K562 (cell line): ENCODE results near the gene POLR1A. TPM values are rescaled to one million over a fixed set of nuclear protein-coding genes. Genes with fewer than 3 reads are reported as not detected.

ENCODE experiments used
- E2F1 ChIP-seq: sonication (generic); formaldehyde crosslinking; IDR thresholded peaks from 2 replicates; pipeline ENCODE4 v1.8.1; 2023; ENCODE audit warnings: mild to moderate bottlenecking, missing genetic modification reagents, moderate library complexity
- polyA plus RNA-seq, 8 experiments: library from polyadenylated mRNA; depleted of rRNA in 4 of 8; stranded (reverse) in 5 of 8; unstranded in 3 of 8; fragments of >200 nt; fragmentation: Nextera tagmentation in 2 of 8; fragmentation: Illumina TruSeq in 1 of 8; extraction: Ambion mirVana in 2 of 8; extraction: Trizol in 1 of 8; gene quantifications; 2 replicates each; pipeline versions ENCODE4 v1.2.1 to v1.2.3, GENCODE V29; 2011 to 2014; ENCODE audit warnings: inconsistent platforms in 1 of 8, missing spikeins in 1 of 8
- total RNA-seq, 7 experiments: library from RNA; depleted of rRNA in 6 of 7; stranded (reverse); fragments of >200 nt in 6 of 7; fragmentation: Illumina TruSeq in 2 of 7; extraction: Trizol in 2 of 7; gene quantifications; 2 replicates each; pipeline versions ENCODE4 v1.2.1 to v1.2.3, GENCODE V29; 2011 to 2021; ENCODE audit warnings: low replicate concordance in 1 of 7
- TF ChIP-seq, protein P1 (sequence below), 3 experiments: fragments of 200-800 bp in 1 of 3; fragments of 250-450 bp in 1 of 3; fragments of 450-650 bp in 1 of 3; sonication (Bioruptor Pico) in 1 of 3; sonication (Bioruptor generic) in 1 of 3; formaldehyde crosslinking in 1 of 3; IDR thresholded peaks; 2 replicates each; pipeline versions ENCODE4 v1.6.1 to v1.8.0; 2016 to 2022; ENCODE audit warnings: mild to moderate bottlenecking in 2 of 3, missing genetic modification characterization in 2 of 3, missing compliant biosample characterization in 1 of 3, moderate library complexity in 1 of 3
- TF ChIP-seq, protein P2 (sequence below): fragments of 450-650 bp; IDR thresholded peaks from 2 replicates; pipeline ENCODE4 v1.7.0; 2016; ENCODE audit warnings: borderline replicate concordance
- TF ChIP-seq, protein P3 (sequence below): fragments of 450-650 bp; IDR thresholded peaks from 2 replicates; pipeline ENCODE4 v1.6.1; 2016; ENCODE audit warnings: low read depth

Gene POLR1A
- total and polyA plus RNA-seq, 9 of the 15 experiments (the other 6 are each of a cell fraction or from before 2014, with no cell fraction given), result 3.0 to 72.1 (median 21.8) TPM

GRCh38 chr2:86019121-86019520 lies 86.6 kb downstream of the POLR1A start (continued):
- TF ChIP-seq, protein P1, sequence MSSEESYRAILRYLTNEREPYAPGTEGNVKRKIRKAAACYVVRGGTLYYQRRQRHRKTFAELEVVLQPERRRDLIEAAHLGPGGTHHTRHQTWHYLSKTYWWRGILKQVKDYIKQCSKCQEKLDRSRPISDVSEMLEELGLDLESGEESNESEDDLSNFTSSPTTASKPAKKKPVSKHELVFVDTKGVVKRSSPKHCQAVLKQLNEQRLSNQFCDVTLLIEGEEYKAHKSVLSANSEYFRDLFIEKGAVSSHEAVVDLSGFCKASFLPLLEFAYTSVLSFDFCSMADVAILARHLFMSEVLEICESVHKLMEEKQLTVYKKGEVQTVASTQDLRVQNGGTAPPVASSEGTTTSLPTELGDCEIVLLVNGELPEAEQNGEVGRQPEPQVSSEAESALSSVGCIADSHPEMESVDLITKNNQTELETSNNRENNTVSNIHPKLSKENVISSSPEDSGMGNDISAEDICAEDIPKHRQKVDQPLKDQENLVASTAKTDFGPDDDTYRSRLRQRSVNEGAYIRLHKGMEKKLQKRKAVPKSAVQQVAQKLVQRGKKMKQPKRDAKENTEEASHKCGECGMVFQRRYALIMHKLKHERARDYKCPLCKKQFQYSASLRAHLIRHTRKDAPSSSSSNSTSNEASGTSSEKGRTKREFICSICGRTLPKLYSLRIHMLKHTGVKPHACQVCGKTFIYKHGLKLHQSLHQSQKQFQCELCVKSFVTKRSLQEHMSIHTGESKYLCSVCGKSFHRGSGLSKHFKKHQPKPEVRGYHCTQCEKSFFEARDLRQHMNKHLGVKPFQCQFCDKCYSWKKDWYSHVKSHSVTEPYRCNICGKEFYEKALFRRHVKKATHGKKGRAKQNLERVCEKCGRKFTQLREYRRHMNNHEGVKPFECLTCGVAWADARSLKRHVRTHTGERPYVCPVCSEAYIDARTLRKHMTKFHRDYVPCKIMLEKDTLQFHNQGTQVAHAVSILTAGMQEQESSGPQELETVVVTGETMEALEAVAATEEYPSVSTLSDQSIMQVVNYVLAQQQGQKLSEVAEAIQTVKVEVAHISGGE (CRISPR knock-in tag; IDR thresholded peaks at IDR 0.05), result no peak
- TF ChIP-seq, protein P2, sequence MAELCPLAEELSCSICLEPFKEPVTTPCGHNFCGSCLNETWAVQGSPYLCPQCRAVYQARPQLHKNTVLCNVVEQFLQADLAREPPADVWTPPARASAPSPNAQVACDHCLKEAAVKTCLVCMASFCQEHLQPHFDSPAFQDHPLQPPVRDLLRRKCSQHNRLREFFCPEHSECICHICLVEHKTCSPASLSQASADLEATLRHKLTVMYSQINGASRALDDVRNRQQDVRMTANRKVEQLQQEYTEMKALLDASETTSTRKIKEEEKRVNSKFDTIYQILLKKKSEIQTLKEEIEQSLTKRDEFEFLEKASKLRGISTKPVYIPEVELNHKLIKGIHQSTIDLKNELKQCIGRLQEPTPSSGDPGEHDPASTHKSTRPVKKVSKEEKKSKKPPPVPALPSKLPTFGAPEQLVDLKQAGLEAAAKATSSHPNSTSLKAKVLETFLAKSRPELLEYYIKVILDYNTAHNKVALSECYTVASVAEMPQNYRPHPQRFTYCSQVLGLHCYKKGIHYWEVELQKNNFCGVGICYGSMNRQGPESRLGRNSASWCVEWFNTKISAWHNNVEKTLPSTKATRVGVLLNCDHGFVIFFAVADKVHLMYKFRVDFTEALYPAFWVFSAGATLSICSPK, result no peak
- TF ChIP-seq, protein P3, sequence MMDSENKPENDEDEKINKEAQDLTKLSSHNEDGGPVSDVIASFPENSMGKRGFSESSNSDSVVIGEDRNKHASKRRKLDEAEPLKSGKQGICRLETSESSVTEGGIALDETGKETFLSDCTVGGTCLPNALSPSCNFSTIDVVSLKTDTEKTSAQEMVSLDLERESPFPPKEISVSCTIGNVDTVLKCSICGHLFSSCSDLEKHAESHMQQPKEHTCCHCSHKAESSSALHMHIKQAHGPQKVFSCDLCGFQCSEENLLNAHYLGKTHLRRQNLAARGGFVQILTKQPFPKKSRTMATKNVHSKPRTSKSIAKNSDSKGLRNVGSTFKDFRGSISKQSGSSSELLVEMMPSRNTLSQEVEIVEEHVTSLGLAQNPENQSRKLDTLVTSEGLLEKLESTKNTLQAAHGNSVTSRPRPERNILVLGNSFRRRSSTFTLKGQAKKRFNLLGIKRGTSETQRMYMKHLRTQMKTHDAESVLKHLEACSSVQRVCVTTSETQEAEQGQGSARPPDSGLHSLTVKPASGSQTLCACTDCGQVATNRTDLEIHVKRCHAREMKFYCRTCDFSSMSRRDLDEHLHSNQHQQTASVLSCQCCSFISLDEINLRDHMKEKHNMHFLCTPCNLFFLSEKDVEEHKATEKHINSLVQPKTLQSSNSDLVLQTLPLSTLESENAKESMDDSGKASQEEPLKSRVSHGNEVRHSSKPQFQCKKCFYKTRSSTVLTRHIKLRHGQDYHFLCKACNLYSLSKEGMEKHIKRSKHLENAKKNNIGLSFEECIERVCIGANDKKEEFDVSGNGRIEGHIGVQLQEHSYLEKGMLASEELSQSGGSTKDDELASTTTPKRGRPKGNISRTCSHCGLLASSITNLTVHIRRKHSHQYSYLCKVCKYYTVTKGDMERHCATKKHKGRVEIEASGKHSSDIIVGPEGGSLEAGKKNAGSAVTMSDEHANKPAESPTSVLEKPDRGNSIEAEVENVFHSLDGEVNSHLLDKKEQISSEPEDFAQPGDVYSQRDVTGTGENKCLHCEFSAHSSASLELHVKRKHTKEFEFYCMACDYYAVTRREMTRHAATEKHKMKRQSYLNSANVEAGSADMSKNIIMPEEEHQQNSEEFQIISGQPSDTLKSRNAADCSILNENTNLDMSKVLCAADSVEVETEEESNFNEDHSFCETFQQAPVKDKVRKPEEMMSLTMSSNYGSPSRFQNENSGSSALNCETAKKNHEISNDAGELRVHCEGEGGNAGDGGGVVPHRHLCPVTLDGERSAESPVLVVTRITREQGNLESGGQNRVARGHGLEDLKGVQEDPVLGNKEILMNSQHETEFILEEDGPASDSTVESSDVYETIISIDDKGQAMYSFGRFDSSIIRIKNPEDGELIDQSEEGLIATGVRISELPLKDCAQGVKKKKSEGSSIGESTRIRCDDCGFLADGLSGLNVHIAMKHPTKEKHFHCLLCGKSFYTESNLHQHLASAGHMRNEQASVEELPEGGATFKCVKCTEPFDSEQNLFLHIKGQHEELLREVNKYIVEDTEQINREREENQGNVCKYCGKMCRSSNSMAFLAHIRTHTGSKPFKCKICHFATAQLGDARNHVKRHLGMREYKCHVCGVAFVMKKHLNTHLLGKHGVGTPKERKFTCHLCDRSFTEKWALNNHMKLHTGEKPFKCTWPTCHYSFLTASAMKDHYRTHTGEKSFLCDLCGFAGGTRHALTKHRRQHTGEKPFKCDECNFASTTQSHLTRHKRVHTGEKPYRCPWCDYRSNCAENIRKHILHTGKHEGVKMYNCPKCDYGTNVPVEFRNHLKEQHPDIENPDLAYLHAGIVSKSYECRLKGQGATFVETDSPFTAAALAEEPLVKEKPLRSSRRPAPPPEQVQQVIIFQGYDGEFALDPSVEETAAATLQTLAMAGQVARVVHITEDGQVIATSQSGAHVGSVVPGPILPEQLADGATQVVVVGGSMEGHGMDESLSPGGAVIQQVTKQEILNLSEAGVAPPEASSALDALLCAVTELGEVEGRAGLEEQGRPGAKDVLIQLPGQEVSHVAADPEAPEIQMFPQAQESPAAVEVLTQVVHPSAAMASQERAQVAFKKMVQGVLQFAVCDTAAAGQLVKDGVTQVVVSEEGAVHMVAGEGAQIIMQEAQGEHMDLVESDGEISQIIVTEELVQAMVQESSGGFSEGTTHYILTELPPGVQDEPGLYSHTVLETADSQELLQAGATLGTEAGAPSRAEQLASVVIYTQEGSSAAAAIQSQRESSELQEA, result no peak
- no peak for TF ChIP-seq E2F1 (CRISPR knock-in tag)
